Amniotic epithelial cell (primary cell): ENCODE measurements around the gene TSKU.

ENCODE experiments used
- DNase-seq: peaks from one replicate; pipeline ENCODE4 v3.0.0-alpha.2; 2010; ENCODE audit warnings: low read depth

Gene TSKU

GRCh38 chr11:76752321-76753143 is 30.6 kb upstream of the TSKU start:
- DNase-seq: peak; percentile 88

- DNase-seq: no peak
Observed at GRCh38 chr11:76753449-76753848, 29.7 kb upstream of the TSKU start.

GRCh38 chr11:76753950-76754349 is 29.2 kb upstream of the TSKU start:
- no peak for DNase-seq

GRCh38 chr11:76756341-76756741 is 26.8 kb upstream of the TSKU start:
- no peak for DNase-seq

- DNase-seq: no peak
Observed at GRCh38 chr11:76758311-76758710, 24.8 kb upstream of the TSKU start.

- DNase-seq: no peak
Observed at GRCh38 chr11:76759092-76759491, 24.1 kb upstream of the TSKU start.

- no peak for DNase-seq
Observed at GRCh38 chr11:76759517-76759916, 23.6 kb upstream of the TSKU start.

- DNase-seq: no peak
Observed at GRCh38 chr11:76760236-76760635, 22.9 kb upstream of the TSKU start.

- no peak for DNase-seq
Observed at GRCh38 chr11:76761718-76762355, 21.3 kb upstream of the TSKU start.

- no peak for DNase-seq
Observed at GRCh38 chr11:76762356-76762752, 20.8 kb upstream of the TSKU start.

- no peak for DNase-seq
Observed at GRCh38 chr11:76762867-76763572, 20.1 kb upstream of the TSKU start.

GRCh38 chr11:76763573-76764346 is 19.4 kb upstream of the TSKU start:
- DNase-seq: peak; percentile 79

GRCh38 chr11:76764941-76765665 is 18.1 kb upstream of the TSKU start:
- DNase-seq: no peak

- no peak for DNase-seq
Observed at GRCh38 chr11:76765863-76766350, 17.2 kb upstream of the TSKU start.

- DNase-seq: no peak
Observed at GRCh38 chr11:76766521-76766920, 16.6 kb upstream of the TSKU start.

GRCh38 chr11:76767659-76768058 is 15.5 kb upstream of the TSKU start:
- no peak for DNase-seq

GRCh38 chr11:76768088-76768908 is 14.9 kb upstream of the TSKU start:
- DNase-seq: no peak

- DNase-seq: peak; percentile 81
Observed at GRCh38 chr11:76768909-76769560, 14.1 kb upstream of the TSKU start.

- DNase-seq: peak; percentile 83
Observed at GRCh38 chr11:76769645-76770586, 13.2 kb upstream of the TSKU start.
